ENCODE data around the gene SMAD3.

SMAD3 gene

DNA sequence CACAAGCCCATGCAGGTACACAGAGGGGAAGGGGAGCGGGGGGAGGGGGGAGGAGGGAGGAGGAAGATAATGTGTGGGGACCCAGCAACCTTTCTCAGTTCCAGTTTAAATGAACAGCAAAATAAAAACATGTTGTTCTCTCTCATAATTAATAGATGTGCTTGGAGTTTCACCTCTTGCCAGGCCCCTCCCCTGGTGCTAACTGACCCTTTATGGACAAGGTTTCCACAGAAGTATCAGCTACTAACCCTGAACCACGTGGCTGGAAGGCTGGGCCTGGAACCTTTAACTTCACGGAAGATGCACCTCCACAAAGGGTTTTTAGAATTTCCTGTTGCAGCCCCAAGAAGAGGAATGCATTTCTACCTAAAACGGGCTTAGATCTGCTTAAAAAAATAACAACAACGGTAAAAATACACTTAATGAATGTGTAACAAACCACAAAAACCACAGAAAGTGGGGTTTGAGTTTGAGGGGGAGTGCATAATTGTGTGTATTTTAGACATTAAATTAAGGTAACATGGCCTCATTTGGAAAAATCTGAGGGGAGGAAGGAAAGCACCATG, 14.8 kb upstream of the SMAD3 start:
- no peak overlapping the region for H3K27ac ChIP-seq (ENCODE audit: low read length)

DNA sequence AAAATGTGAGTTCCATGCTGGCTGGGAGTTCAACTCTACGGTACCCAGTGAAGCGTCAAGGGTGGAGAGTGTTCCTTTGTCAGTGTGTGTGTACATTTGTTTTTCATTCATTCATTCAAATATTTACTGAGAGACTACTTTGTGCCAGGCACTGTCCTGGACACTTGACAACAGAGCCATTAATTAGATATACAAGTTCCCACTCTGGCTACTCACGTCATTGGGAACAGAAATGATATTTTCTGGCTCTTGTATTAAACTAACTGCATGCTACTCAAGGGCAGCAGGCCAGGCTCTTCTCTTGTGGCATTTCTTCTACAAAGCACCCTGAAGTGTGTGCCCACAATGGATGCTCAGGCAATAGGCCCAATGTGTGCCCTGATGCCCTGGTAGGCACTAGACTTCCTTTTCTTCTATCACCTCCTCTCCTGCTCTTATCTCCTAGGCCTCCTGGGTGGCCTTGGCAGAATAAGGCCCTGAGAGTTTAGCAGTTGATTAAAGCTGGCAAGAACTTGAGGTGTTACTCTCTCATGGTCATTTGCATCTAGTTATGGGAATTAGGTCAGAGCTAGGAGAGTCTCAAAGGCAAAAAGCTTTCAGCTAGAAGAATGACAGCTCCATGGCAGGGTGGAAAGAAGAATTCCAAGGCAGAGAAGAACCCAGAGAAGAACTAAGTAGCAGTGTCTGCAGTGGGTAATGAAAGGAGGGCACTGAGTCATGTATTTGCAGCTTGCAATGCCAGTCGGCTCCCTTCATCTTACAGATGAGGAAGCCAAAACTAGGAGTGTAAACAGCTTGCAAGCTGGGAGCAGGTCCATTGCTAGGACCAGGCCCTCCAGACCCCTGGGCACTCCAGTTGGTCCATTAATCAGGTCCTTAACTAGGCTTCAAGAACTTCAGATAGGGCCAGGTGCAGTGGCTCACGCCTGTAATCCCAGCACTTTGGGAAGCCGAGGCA, 14.0 kb upstream of the SMAD3 start:
- Histone ChIP-seq H3K9me3 (ENCODE audit: control insufficient read depth in 1 of 2, low read length in 2 of 2) (no peaks in the 10 kb centered on the region), H3K36me3 (ENCODE audit: control insufficient read depth in 1 of 2, insufficient read depth in 2 of 2, low read length in 2 of 2) (no peaks in the 10 kb centered on the region), H3K27me3 (ENCODE audit: low read depth, low read length) (no peaks in the 10 kb centered on the region), H3K4me1 (ENCODE audit: control insufficient read depth in 1 of 2, insufficient read depth in 2 of 2, low read length in 2 of 2) (peaks cover 5 to 27% of the 10 kb centered on the region in 2 donors), H3K4me3 (ENCODE audit: low read depth in 1 of 2, low read length in 2 of 2) (no peak overlapping the region), H3K27ac (ENCODE audit: low read length) (peak overlapping the region; percentile 10)

More for the DNA sequence above, 14.8 kb upstream of the SMAD3 start:
- Histone ChIP-seq H3K4me1 (ENCODE audit: control insufficient read depth in 1 of 2, insufficient read depth in 2 of 2, low read length in 2 of 2) (peaks cover 5 to 27% of the 10 kb centered on the region in 2 donors), H3K36me3 (ENCODE audit: control insufficient read depth in 1 of 2, insufficient read depth in 2 of 2, low read length in 2 of 2) (no peaks in the 10 kb centered on the region), H3K9me3 (ENCODE audit: control insufficient read depth in 1 of 2, low read length in 2 of 2) (no peaks in the 10 kb centered on the region), H3K27me3 (ENCODE audit: low read depth, low read length) (no peaks in the 10 kb centered on the region), H3K4me3 (ENCODE audit: low read depth in 1 of 2, low read length in 2 of 2) (no peak overlapping the region)

DNA sequence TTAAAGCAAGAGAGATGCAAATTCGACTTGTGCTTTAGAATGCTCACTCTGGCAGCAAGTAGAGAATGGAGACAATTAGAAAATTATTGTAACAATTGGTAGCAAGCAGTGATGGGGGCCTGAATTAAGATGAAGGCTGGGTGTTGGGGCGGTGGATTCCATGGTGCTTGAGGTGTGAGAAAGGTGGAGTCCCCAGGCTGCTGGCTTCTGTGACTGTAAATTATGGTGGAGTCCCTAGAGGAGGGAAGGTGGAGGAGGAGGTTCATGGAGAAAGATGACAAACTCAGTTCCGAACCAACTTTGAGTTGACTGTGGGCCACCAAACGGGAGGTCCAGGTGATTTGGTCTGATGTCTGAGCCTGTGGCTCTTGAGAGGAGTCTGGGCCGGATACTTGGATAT, 10.7 kb upstream of the SMAD3 start:
- Histone ChIP-seq H3K27me3 (ENCODE audit: low read depth, low read length) (no peaks in the 10 kb centered on the region), H3K4me1 (ENCODE audit: control insufficient read depth in 1 of 2, insufficient read depth in 2 of 2, low read length in 2 of 2) (peaks cover 0 to 12% of the 10 kb centered on the region in 2 donors), H3K36me3 (ENCODE audit: control insufficient read depth in 1 of 2, insufficient read depth in 2 of 2, low read length in 2 of 2) (no peaks in the 10 kb centered on the region), H3K27ac (ENCODE audit: low read length) (no peak overlapping the region), H3K9me3 (ENCODE audit: control insufficient read depth in 1 of 2, low read length in 2 of 2) (no peaks in the 10 kb centered on the region), H3K4me3 (ENCODE audit: low read depth in 1 of 2, low read length in 2 of 2) (no peak overlapping the region)

DNA sequence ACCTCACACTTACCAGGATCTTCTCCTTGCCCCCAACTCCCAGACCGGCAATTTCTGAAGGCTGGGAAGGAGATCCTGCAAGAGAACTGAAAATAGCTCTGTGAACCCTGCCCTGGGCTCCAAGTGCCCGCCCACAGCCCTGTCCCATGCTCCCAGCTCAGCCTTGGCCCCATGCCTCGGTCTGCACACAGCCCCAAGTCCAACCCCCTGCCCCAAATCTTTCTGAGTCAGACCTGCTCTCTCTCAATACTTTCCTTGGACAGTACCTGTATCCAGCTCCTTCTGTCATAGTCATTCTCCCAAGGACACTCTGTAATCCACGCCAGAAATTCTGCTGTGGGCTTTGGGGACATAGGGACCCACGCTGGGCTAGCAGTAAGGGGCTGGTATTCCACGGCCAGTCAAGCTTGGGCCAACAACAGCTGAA, 6.3 kb upstream of the SMAD3 start:
- Histone ChIP-seq H3K4me3 (ENCODE audit: low read depth in 1 of 2, low read length in 2 of 2) (no peak overlapping the region), H3K9me3 (ENCODE audit: control insufficient read depth in 1 of 2, low read length in 2 of 2) (no peaks in the 10 kb centered on the region), H3K36me3 (ENCODE audit: control insufficient read depth in 1 of 2, insufficient read depth in 2 of 2, low read length in 2 of 2) (no peaks in the 10 kb centered on the region), H3K4me1 (ENCODE audit: control insufficient read depth in 1 of 2, insufficient read depth in 2 of 2, low read length in 2 of 2) (peaks cover 0 to 2% of the 10 kb centered on the region in 2 donors), H3K27me3 (ENCODE audit: low read depth, low read length) (no peaks in the 10 kb centered on the region), H3K27ac (ENCODE audit: low read length) (peak overlapping the region; percentile 53)

DNA sequence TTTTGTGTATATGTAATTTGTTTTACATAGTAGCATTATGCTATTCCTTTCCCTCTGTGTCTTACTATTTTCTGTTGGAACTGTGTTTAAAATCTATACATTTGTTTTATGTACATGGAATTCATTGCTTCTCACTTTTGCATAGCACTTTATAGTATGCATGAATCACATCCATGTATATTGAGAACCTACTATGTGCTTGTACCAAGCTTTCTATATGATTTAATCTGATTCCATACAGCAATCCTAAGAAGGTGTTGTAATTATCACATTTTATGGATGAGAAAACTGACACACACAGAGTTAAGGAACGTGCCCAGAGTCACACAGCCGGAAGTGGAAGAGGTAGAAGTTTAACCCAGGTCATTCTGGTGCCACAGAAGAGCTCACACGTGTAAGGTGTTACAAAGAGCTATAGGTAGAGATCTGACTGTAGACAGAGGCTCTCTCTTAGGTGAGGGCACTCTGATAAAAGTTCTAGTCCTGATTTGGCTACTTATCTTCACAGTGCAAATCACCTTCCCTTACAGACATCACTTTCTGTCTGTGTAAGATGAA, 3.5 kb upstream of the SMAD3 start:
- peaks cover 2 to 3% of the 10 kb centered on the region in 2 donors for H3K4me1 ChIP-seq (ENCODE audit: control insufficient read depth in 1 of 2, insufficient read depth in 2 of 2, low read length in 2 of 2)
- H3K36me3 ChIP-seq (ENCODE audit: control insufficient read depth in 1 of 2, insufficient read depth in 2 of 2, low read length in 2 of 2) = no peaks in the 10 kb centered on the region
- peak overlapping the region; percentile 20 for H3K27ac ChIP-seq (ENCODE audit: low read length)
- H3K27me3 ChIP-seq (ENCODE audit: low read depth, low read length) = no peaks in the 10 kb centered on the region
- H3K4me3 ChIP-seq (ENCODE audit: low read depth in 1 of 2, low read length in 2 of 2) = no peak overlapping the region
- no peaks in the 10 kb centered on the region for H3K9me3 ChIP-seq (ENCODE audit: control insufficient read depth in 1 of 2, low read length in 2 of 2)

DNA sequence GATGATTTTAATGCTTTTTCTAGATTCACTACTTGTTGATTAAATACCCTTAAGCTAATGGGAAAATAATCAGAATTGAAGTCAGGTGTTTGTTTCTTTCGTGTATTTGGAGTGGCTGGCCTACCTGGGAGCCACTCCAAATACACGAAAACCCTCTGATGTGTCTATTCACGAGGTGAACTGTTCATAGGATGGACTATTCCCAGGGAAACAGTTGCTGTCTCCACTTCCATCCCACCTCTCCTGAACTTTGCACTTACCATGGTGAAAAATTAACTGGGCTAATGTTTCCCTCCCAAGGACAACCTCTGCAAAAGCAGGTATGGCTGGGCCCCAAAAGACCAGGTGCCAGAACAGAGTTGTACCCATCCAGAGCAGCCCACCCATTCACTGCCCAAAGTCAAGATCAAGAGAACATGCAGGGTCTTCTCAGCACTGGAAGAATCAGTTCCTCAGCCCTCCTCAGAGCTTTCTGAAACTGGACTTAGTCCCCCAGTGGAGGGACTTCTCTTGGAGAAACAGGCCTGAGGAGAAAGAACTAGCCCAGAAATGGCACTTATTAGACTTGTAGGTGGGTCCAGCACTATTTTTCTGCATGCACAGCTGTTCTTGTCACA, 2.9 kb upstream of the SMAD3 start:
- H3K36me3 ChIP-seq (ENCODE audit: control insufficient read depth in 1 of 2, insufficient read depth in 2 of 2, low read length in 2 of 2) = no peaks in the 10 kb centered on the region
- H3K27me3 ChIP-seq (ENCODE audit: low read depth, low read length) = no peaks in the 10 kb centered on the region
- H3K4me1 ChIP-seq (ENCODE audit: control insufficient read depth in 1 of 2, insufficient read depth in 2 of 2, low read length in 2 of 2) = peaks cover 6 to 9% of the 10 kb centered on the region in 2 donors
- no peaks in the 10 kb centered on the region for H3K9me3 ChIP-seq (ENCODE audit: control insufficient read depth in 1 of 2, low read length in 2 of 2)
- no peak overlapping the region for H3K4me3 ChIP-seq (ENCODE audit: low read depth in 1 of 2, low read length in 2 of 2)
- H3K27ac ChIP-seq (ENCODE audit: low read length) = peak overlapping the region; percentile 35

DNA sequence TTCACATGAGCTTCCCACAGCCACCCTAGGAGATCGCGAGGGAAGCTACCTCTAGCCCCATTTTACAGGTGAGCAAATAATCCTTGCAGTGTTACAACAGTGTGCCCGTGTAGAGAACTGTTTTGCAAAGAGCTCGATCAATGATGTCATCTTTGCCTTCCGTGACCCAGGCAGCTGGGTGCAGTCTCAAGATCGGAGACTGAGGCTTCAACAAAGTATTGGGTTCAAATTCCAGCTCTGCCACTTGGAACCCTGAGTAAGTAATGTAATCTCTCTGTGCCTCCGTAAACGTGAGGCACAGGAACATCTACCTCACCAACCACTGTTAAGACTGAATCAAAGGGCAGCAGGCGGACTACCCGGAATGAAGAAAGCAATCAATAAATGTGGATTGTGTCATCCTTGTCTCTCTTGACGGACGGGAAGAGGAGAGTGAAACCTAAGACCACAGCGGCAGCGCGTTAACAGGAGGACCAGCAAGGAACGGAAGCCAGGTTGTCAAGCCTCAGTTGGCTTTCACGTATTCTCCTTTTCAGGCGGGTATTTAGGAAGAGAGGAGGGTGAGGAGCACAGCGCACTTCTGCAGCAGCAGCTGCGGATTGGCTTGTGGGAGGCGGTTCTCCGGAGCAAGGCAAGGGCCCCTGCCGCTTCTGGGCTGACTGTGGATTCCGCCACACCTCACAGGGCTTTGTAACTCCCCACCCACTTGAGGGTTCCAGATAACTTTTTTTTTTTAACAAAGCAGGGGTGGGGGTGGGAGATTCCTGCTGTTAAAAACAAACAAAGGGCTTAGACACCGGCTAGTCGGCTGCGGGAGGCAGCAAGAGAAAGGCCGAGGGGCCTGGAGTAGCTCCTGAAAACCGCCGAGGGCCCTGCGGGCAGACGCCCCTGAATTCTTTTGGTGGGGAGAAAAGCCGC, 1.5 kb upstream of the SMAD3 start:
- H3K4me1 ChIP-seq (ENCODE audit: control insufficient read depth in 1 of 2, insufficient read depth in 2 of 2, low read length in 2 of 2) = peaks cover 19 to 23% of the 10 kb centered on the region in 2 donors
- H3K27me3 ChIP-seq (ENCODE audit: low read depth, low read length) = no peaks in the 10 kb centered on the region
- H3K9me3 ChIP-seq (ENCODE audit: control insufficient read depth in 1 of 2, low read length in 2 of 2) = no peaks in the 10 kb centered on the region
- peak overlapping the region; percentile 52 to 95 for H3K4me3 ChIP-seq (ENCODE audit: low read depth in 1 of 2, low read length in 2 of 2)
- H3K36me3 ChIP-seq (ENCODE audit: control insufficient read depth in 1 of 2, insufficient read depth in 2 of 2, low read length in 2 of 2) = no peaks in the 10 kb centered on the region
- peak overlapping the region; percentile 87 for H3K27ac ChIP-seq (ENCODE audit: low read length)

DNA sequence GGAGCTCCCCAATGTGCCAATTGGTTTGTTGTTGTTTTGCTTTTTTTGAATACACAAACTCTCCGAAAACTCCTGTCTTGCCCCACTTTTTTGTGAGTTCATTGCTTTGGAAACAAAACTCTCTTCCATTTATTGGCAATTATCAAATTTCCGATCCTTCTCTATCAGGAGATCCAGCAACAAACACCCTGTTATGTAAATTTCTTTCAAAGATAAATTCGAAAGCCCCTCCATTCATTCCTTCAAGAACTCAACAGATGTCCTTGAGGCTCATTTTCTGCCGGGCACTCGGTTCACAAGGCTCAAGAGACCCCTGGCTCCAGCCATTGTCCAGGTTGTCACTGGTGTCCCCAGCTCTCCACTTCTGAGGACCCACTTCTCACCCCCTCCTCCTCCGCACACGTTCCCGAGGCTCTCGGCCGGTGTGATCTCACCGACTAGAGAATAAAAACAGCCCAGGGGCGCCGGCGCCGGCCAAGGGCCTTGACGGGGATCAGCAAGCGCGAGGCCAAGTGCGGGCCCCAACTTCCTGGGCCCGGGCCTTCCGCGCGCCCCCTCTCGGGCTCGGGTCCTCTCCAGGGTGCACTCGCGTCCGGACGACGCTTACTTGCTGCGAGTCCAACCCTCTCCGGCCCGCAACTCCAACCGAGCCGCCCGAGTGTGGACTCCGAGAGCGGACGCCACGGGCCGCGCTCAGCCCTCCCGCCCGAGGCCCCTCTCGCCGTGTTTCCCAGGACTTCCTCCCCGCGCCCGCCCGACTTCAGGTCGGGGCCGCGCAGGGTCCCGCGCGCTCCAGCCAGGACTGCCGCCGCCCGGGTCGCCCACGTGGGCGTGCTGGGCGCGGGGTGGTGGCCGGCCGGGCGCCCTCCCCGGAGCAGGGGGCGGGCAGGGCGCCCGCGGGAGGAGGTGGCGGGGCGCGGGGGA, 533 bp upstream of the SMAD3 start:
- no peaks in the 10 kb centered on the region for H3K27me3 ChIP-seq (ENCODE audit: low read depth, low read length)

DNA sequence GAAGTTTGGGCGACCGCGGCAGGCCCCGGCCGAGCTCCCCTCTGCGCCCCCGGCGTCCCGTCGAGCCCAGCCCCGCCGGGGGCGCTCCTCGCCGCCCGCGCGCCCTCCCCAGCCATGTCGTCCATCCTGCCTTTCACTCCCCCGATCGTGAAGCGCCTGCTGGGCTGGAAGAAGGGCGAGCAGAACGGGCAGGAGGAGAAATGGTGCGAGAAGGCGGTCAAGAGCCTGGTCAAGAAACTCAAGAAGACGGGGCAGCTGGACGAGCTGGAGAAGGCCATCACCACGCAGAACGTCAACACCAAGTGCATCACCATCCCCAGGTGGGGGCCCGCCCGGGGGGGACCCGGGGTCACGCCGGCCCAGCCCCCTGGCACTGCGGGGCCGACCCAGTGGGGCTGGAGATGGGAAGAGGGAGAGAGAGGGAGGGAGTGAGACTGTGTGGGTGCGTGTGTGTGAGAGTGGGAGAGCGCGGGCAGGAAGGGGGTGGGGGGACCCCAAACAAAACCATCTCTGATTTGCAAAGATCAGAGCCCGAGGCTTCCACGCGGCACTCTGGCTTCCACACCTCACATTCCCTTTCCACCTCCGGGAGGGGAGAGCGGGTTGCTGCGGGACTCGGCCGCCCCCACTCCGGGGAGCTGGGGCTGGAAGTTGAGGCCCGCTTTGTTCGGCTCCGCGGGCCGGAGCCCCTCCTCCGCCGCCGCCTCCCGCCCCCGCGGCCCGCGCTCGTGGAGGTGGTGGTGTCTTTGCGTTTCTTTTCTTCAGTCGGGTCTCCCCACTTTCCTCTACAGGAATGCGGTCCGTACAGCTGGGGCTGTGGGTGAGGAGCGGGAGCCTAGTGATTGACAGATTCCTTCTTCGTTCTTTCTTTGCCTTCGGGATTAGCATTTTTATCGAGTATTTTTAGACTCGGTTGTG, 898 bp downstream of the SMAD3 start:
- Histone ChIP-seq H3K27me3 (ENCODE audit: low read depth, low read length) (no peaks in the 10 kb centered on the region), H3K4me3 (ENCODE audit: low read depth in 1 of 2, low read length in 2 of 2) (peak overlapping the region; percentile 86 to 95), H3K4me1 (ENCODE audit: control insufficient read depth in 1 of 2, insufficient read depth in 2 of 2, low read length in 2 of 2) (peaks cover 22 to 32% of the 10 kb centered on the region in 2 donors), H3K36me3 (ENCODE audit: control insufficient read depth in 1 of 2, insufficient read depth in 2 of 2, low read length in 2 of 2) (no peaks in the 10 kb centered on the region), H3K9me3 (ENCODE audit: control insufficient read depth in 1 of 2, low read length in 2 of 2) (no peaks in the 10 kb centered on the region), H3K27ac (ENCODE audit: low read length) (peak overlapping the region; percentile 56)

More for the DNA sequence above, 533 bp upstream of the SMAD3 start:
- H3K9me3 ChIP-seq (ENCODE audit: control insufficient read depth in 1 of 2, low read length in 2 of 2) = no peaks in the 10 kb centered on the region
- peak overlapping the region; percentile 52 to 95 for H3K4me3 ChIP-seq (ENCODE audit: low read depth in 1 of 2, low read length in 2 of 2)
- peaks cover 22 to 28% of the 10 kb centered on the region in 2 donors for H3K4me1 ChIP-seq (ENCODE audit: control insufficient read depth in 1 of 2, insufficient read depth in 2 of 2, low read length in 2 of 2)
- peak overlapping the region; percentile 87 for H3K27ac ChIP-seq (ENCODE audit: low read length)
- H3K36me3 ChIP-seq (ENCODE audit: control insufficient read depth in 1 of 2, insufficient read depth in 2 of 2, low read length in 2 of 2) = no peaks in the 10 kb centered on the region
